Measurements from ENCODE around the gene TMEM272. TPM values are rescaled to one million over a fixed set of nuclear protein-coding genes. Genes with fewer than 3 reads are reported as not detected.

TMEM272 gene
- total and polyA plus RNA-seq, 2 experiments from 2014 or later: not detected

DNA sequence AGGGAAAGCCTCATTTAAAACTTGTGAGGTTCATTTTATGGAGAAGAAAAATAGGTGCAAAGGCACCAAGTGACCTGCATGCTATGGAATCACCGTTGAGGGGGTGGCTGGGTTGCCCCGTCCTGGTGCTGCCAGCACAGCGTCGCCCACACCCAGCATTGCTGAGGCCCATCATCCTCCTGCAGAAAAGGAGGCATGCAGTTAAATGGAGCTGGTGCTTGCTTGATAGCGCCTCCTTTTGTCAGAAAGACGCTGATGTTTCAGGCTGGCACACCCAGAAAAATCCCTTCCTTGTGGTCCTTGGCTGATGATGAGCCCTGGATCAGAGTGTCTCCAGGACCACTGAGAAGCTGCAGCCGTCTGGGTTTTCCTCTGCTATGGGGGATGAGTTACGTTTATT is 77.9 kb downstream of the TMEM272 start:
- no peak overlapping the region for H2AFZ ChIP-seq
- H3K4me1 ChIP-seq (ENCODE audit: insufficient read depth): peaks cover 22% of the 10 kb centered on the region
- H3K9me2 ChIP-seq (ENCODE audit: insufficient read depth): no peaks in the 10 kb centered on the region
- 78 to 80% methylated on average over 8 of the region's 8 CpGs for WGBS, 2 experiments (ENCODE audit: low coverage in 1 of 2, low lambda C conversion rate in 2 of 2, missing lambda C conversion rate in 2 of 2)
- peaks cover 25% of the 10 kb centered on the region for H3F3A ChIP-seq (ENCODE audit: insufficient read depth)
- H3K4me3 ChIP-seq: no peak overlapping the region
- H3K27ac ChIP-seq: no peak overlapping the region
- no peak overlapping the region for H3K4me2 ChIP-seq (ENCODE audit: unreplicated experiment)
- H3K36me3 ChIP-seq (ENCODE audit: low read depth): peaks cover 24% of the 10 kb centered on the region
- DNase-seq: no peak
- in situ Hi-C loops (cut with MboI): no loop called here
- H3K9me3 ChIP-seq (ENCODE audit: low read depth): no peaks in the 10 kb centered on the region
- TF ChIP-seq EZH2phosphoT487 (IDR thresholded peaks at IDR 0.05; ENCODE audit: insufficient read depth, low read depth) (no peak), EZH2 (IDR thresholded peaks at IDR 0.05; ENCODE audit: insufficient read depth, poor library complexity, severe bottlenecking) (no peak)
- H4K20me1 ChIP-seq (ENCODE audit: insufficient read depth): no peaks in the 10 kb centered on the region
- H3K79me2 ChIP-seq (ENCODE audit: insufficient read depth): no peaks in the 10 kb centered on the region
- no peak overlapping the region for H3K9ac ChIP-seq
- no peaks in the 10 kb centered on the region for H3K27me3 ChIP-seq (replicated peaks; ENCODE audit: insufficient read depth)

DNA sequence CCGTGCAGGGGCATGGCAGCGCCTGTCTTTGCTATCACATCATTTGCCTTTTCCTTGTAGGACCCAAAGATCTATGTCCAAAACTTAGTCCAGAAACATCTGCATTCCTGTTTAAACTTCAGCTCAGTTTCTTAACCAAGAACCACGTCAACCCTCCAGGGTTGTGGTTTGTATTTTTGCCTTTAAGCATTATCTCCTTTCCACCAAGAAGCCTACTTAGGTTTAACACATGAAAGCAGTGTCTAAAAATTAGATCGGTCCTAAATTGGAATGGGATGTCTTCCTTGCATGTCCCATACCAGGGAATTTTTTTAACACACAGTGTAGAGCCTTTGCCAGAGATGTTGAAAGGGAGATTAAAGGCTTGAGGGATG is 79.8 kb downstream of the TMEM272 start:
- DNase-seq: no peak
- Histone ChIP-seq H3K4me2 (ENCODE audit: unreplicated experiment) (peak overlapping the region; percentile 32), H4K20me1 (ENCODE audit: insufficient read depth) (no peaks in the 10 kb centered on the region), H3K4me3 (no peak overlapping the region), H3K9ac (peak overlapping the region; percentile 31; the same call in 1 of the 2 replicates), H3K9me3 (ENCODE audit: low read depth) (no peaks in the 10 kb centered on the region), H3F3A (ENCODE audit: insufficient read depth) (peaks cover 41% of the 10 kb centered on the region), H3K79me2 (ENCODE audit: insufficient read depth) (no peaks in the 10 kb centered on the region), H3K36me3 (ENCODE audit: low read depth) (peaks cover 33% of the 10 kb centered on the region), H3K4me1 (ENCODE audit: insufficient read depth) (peaks cover 23% of the 10 kb centered on the region), H3K9me2 (ENCODE audit: insufficient read depth) (no peaks in the 10 kb centered on the region), H3K27ac (peak overlapping the region; percentile 76), H2AFZ (no peak overlapping the region), H3K27me3 (replicated peaks; ENCODE audit: insufficient read depth) (no peaks in the 10 kb centered on the region)
- in situ Hi-C loops (cut with MboI): no loop called here
- TF ChIP-seq EZH2 (IDR thresholded peaks at IDR 0.05; ENCODE audit: insufficient read depth, poor library complexity, severe bottlenecking) (no peak), EZH2phosphoT487 (IDR thresholded peaks at IDR 0.05; ENCODE audit: insufficient read depth, low read depth) (no peak)
- WGBS, 2 experiments (ENCODE audit: low coverage in 1 of 2, low lambda C conversion rate in 2 of 2, missing lambda C conversion rate in 2 of 2): 69% methylated on average over 4 of the region's 4 CpGs

DNA sequence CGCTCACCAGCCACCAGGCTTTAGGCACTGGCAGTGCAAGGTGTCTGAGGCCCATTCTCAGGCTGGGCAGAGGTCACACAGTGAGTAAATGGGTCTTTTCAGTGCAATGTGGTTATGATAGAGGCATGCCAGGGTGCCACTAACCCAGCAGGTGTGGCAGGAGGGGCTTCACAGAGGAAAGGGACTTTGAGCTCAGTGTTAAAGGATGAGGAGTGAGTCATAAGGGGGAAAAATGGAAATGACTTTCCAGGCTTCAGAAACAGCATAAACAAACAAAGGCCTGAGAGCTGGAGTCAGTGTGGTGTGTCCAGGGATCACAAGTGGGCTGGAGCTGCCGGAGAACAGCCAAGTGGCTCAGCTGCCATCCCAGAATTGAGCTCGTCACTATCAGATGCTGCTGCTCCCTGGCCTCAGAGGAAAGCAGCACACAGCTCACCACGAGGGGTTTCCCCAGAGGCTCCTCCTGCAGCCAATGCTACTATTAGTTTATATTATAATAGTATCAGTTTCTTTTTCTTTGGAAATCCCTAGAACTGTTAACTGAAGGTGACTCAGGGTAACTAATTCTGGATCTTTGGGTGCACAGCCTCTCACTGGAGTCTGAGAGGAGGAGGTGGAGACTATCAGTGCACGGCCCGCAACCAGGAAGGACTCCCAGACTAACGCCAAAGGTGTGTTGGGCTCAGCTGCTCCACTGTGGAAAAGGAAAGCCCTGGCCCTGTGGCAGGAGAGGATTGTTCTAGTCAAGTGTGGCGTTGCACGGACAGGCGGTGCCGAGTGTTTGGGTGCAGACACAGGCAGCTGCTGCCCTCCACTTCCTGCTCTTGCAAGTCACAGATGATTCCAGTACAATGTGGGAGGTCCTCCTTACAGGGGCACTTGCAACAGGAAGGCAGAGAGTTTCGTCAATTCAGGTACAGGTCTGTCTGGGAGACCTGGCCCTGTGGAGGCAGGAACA is 80.5 kb downstream of the TMEM272 start:
- H4K20me1 ChIP-seq (ENCODE audit: insufficient read depth): no peaks in the 10 kb centered on the region
- H3K27ac ChIP-seq: peak overlapping the region; percentile 76
- peaks cover 24% of the 10 kb centered on the region for H3K4me1 ChIP-seq (ENCODE audit: insufficient read depth)
- 0 out of 2 replicates have a peak overlapping the region, but pooled peaks have one; percentile 39 for H2AFZ ChIP-seq
- H3F3A ChIP-seq (ENCODE audit: insufficient read depth): peaks cover 46% of the 10 kb centered on the region
- no peaks in the 10 kb centered on the region for H3K9me3 ChIP-seq (ENCODE audit: low read depth)
- no peak overlapping the region for H3K4me3 ChIP-seq
- H3K36me3 ChIP-seq (ENCODE audit: low read depth): peaks cover 40% of the 10 kb centered on the region
- peak overlapping the region; percentile 31 for H3K9ac ChIP-seq
- H3K79me2 ChIP-seq (ENCODE audit: insufficient read depth): no peaks in the 10 kb centered on the region
- in situ Hi-C loops (cut with MboI): no loop called here
- 28 to 33% methylated on average over 12 of the region's 12 CpGs for WGBS, 2 experiments (ENCODE audit: low coverage in 1 of 2, low lambda C conversion rate in 2 of 2, missing lambda C conversion rate in 2 of 2)
- TF ChIP-seq EZH2 (IDR thresholded peaks at IDR 0.05; ENCODE audit: insufficient read depth, poor library complexity, severe bottlenecking): no peak
- TF ChIP-seq EZH2phosphoT487 (IDR thresholded peaks at IDR 0.05; ENCODE audit: insufficient read depth, low read depth): no peak
- peak overlapping the region; percentile 32 for H3K4me2 ChIP-seq (ENCODE audit: unreplicated experiment)
- H3K27me3 ChIP-seq (replicated peaks; ENCODE audit: insufficient read depth): no peaks in the 10 kb centered on the region
- peak; percentile 78 for DNase-seq
- no peaks in the 10 kb centered on the region for H3K9me2 ChIP-seq (ENCODE audit: insufficient read depth)

DNA sequence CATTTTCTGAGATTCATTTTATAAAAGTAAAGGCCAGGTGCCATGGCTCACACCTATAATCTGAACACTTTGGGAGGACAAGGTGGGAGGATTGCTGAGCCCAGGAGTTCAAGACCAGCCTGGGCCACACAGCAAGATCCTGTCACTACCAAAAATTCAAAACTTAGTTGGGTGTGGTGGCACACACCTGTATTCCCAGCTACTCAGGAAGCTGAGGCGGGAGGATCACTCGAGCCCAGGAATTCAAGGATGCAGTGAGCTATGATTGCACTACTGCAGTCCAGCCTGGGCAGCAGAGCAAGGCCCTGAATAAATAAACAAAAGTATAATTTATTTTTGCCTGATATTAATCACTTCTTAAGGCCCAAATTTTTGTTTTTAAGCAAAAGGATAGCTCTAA is 81.5 kb downstream of the TMEM272 start:
- no peak for DNase-seq
- in situ Hi-C loops (cut with MboI): no loop called here
- Histone ChIP-seq H2AFZ (no peak overlapping the region), H3K9me2 (ENCODE audit: insufficient read depth) (no peaks in the 10 kb centered on the region), H3K4me2 (ENCODE audit: unreplicated experiment) (no peak overlapping the region), H4K20me1 (ENCODE audit: insufficient read depth) (no peaks in the 10 kb centered on the region), H3K4me1 (ENCODE audit: insufficient read depth) (peaks cover 27% of the 10 kb centered on the region), H3K36me3 (ENCODE audit: low read depth) (peaks cover 47% of the 10 kb centered on the region), H3K79me2 (ENCODE audit: insufficient read depth) (no peaks in the 10 kb centered on the region), H3F3A (ENCODE audit: insufficient read depth) (peaks cover 52% of the 10 kb centered on the region), H3K9me3 (ENCODE audit: low read depth) (no peaks in the 10 kb centered on the region), H3K27ac (0 out of 2 replicates have a peak overlapping the region, but pooled peaks have one; percentile 76), H3K27me3 (replicated peaks; ENCODE audit: insufficient read depth) (no peaks in the 10 kb centered on the region), H3K4me3 (no peak overlapping the region), H3K9ac (no peak overlapping the region)
- 95% methylated on average over 2 of the region's 2 CpGs for WGBS, 2 experiments (ENCODE audit: low coverage in 1 of 2, low lambda C conversion rate in 2 of 2, missing lambda C conversion rate in 2 of 2)
- TF ChIP-seq EZH2phosphoT487 (IDR thresholded peaks at IDR 0.05; ENCODE audit: insufficient read depth, low read depth) (no peak), EZH2 (IDR thresholded peaks at IDR 0.05; ENCODE audit: insufficient read depth, poor library complexity, severe bottlenecking) (no peak)

Other genes starting within 250 kb of the TMEM272 start
- 1.6 and 5.7 TPM in 2 replicates for gene DHRS12, start 41.0 kb downstream of the TMEM272 start, total RNA-seq (2014; rRNA removed; shearing (Covaris generic))
- gene DHRS12, start 41.0 kb downstream of the TMEM272 start, polyA plus RNA-seq (2016; fragmentation: Nextera tagmentation; extraction: Ambion mirVana): 13.3 and 15.2 TPM in 2 replicates
- gene CCDC70, start 16.8 kb upstream of the TMEM272 start, total RNA-seq (2014; rRNA removed; shearing (Covaris generic)): not detected in 2 replicates
- not detected in 2 replicates for gene CCDC70, start 16.8 kb upstream of the TMEM272 start, polyA plus RNA-seq (2016; fragmentation: Nextera tagmentation; extraction: Ambion mirVana)
- gene ATP7B, start 166.3 kb upstream of the TMEM272 start, total RNA-seq (2014; rRNA removed; shearing (Covaris generic)): 0.32 and 1.5 TPM in 2 replicates
- 0.09 and 0.10 TPM in 2 replicates for gene ATP7B, start 166.3 kb upstream of the TMEM272 start, polyA plus RNA-seq (2016; fragmentation: Nextera tagmentation; extraction: Ambion mirVana)
- 24.8 and 33.3 TPM in 2 replicates for gene ALG11, start 167.2 kb upstream of the TMEM272 start, total RNA-seq (2014; rRNA removed; shearing (Covaris generic))
- 30.4 and 31.6 TPM in 2 replicates for gene ALG11, start 167.2 kb upstream of the TMEM272 start, polyA plus RNA-seq (2016; fragmentation: Nextera tagmentation; extraction: Ambion mirVana)
- gene UTP14C, start 179.5 kb upstream of the TMEM272 start, total RNA-seq (2014; rRNA removed; shearing (Covaris generic)): 12.4 and 14.0 TPM in 2 replicates
- 5.7 and 6.1 TPM in 2 replicates for gene UTP14C, start 179.5 kb upstream of the TMEM272 start, polyA plus RNA-seq (2016; fragmentation: Nextera tagmentation; extraction: Ambion mirVana)